Hepatocyte (in vitro differentiated cells): ENCODE measurements around the gene RIT1.

ENCODE experiments used
- CTCF ChIP-seq: fragments of 200-600 bp; sonication (generic); IDR thresholded peaks from 2 replicates; pipeline ENCODE4 v1.5.1; 2016; ENCODE audit warnings: antibody characterized with exemption, mild to moderate bottlenecking; ENCODE audit not compliant: poor library complexity
- EZH2 ChIP-seq: fragments of 200-600 bp; sonication (generic); IDR thresholded peaks from 2 replicates; pipeline ENCODE4 v1.6.1; 2016; ENCODE audit warnings: antibody characterized with exemption, mild to moderate bottlenecking, borderline replicate concordance
- EZH2phosphoT487 ChIP-seq: fragments of 200-600 bp; sonication (generic); IDR thresholded peaks from one replicate; pipeline ENCODE4 v1.6.1; 2018; ENCODE audit warnings: antibody characterized with exemption, mild to moderate bottlenecking, low read depth, moderate library complexity; ENCODE audit not compliant: unreplicated experiment, severe bottlenecking

- TF ChIP-seq CTCF (no peak), EZH2phosphoT487 (no peak), EZH2 (no peak)
Observed at GRCh38 chr1:155871390-155871789, 39.8 kb downstream of the RIT1 start.
